PFSK-1 (cell line): ENCODE data around the gene ATG2B.

Source experiments
- FOXP2 ChIP-seq: optimal IDR thresholded peaks from 2 replicates; pipeline ENCODE3; 2011; ENCODE audit warnings: borderline replicate concordance, control low read depth, inconsistent platforms; ENCODE audit not compliant: insufficient read depth; ENCODE audit errors: extremely low read length, extremely low read depth
- POLR2AphosphoS5 ChIP-seq: IDR thresholded peaks from 2 replicates; pipeline ENCODE4 v1.6.1; 2012; ENCODE audit warnings: low read depth, mild to moderate bottlenecking, control low read depth, low read length, moderate library complexity
- TAF1 ChIP-seq: IDR thresholded peaks from 2 replicates; pipeline ENCODE4 v1.6.1; 2012; ENCODE audit warnings: low read length, control low read depth, borderline replicate concordance; ENCODE audit not compliant: insufficient read depth

GRCh38 chr14:96284008-96284407 lies 79.1 kb downstream of the ATG2B start:
- TF ChIP-seq TAF1 (no peak), FOXP2 (no peak), POLR2AphosphoS5 (no peak)
